HEK293 (cell line): ENCODE data around the gene CIART.

ENCODE experiments used
- CTCF ChIA-PET: fragments of 350-600 bp; formaldehyde crosslinking; extraction: SDS; loops from one replicate; lab custom pipeline; 2021; ENCODE audit warnings: antibody characterized with exemption; lab: Yijun Ruan, JAX
- POLR2A ChIA-PET: fragments of 300-600 bp; formaldehyde crosslinking; extraction: SDS; loops from one replicate; lab custom pipeline; 2020; ENCODE audit warnings: antibody characterized with exemption, inconsistent platforms; lab: Yijun Ruan, JAX
- H3K27ac ChIP-seq: fragments of 200-500 bp; sonication (Bioruptor generic); 2 replicates; pipeline ENCODE4 v1.5.1; 2014; ENCODE audit warnings: low read depth, low read length, control low read depth, inconsistent platforms; ENCODE audit errors: extremely low read depth
- H3K36me3 ChIP-seq, 2 experiments: fragments of 200-500 bp in 1 of 2; sonication (Bioruptor generic) in 1 of 2; 1 replicate in 1 of 2; 2 replicates in 1 of 2; pipeline ENCODE4 v1.5.1; 2014 to 2017; ENCODE audit warnings: inconsistent platforms in 2 of 2, low read length in 2 of 2; ENCODE audit not compliant: control insufficient read depth in 2 of 2, insufficient read depth in 1 of 2
- H3K4me1 ChIP-seq: fragments of 200-500 bp; sonication (Bioruptor generic); 2 replicates; pipeline ENCODE4 v1.5.1; 2014; ENCODE audit warnings: mild to moderate bottlenecking, low read length, inconsistent platforms; ENCODE audit not compliant: control insufficient read depth, insufficient read depth
- H3K4me3 ChIP-seq: 2 replicates; pipeline ENCODE4 v1.5.1; 2011; ENCODE audit warnings: low read depth, mild to moderate bottlenecking, control low read depth, low read length, moderate library complexity
- H3K9me3 ChIP-seq: fragments of 200-500 bp; sonication (Bioruptor generic); 2 replicates; pipeline ENCODE4 v1.5.1; 2014; ENCODE audit warnings: low read depth, low read length, inconsistent platforms; ENCODE audit not compliant: control insufficient read depth, insufficient read depth
- KLF8 ChIP-seq: fragments of 450-650 bp; formaldehyde crosslinking; IDR thresholded peaks from 2 replicates; pipeline ENCODE4 v1.5.1; 2016; ENCODE audit warnings: missing biosample characterization, missing genetic modification characterization
- MZF1 ChIP-seq: fragments of 450-650 bp; formaldehyde crosslinking; IDR thresholded peaks from 2 replicates; pipeline ENCODE4 v1.5.1; 2017; ENCODE audit warnings: missing biosample characterization, missing genetic modification characterization, borderline replicate concordance
- RBAK ChIP-seq: fragments of 450-650 bp; formaldehyde crosslinking; IDR thresholded peaks from 2 replicates; pipeline ENCODE4 v1.5.1; 2016; ENCODE audit warnings: missing biosample characterization, missing genetic modification characterization
- SALL2 ChIP-seq: fragments of 450-650 bp; formaldehyde crosslinking; IDR thresholded peaks from 2 replicates; pipeline ENCODE4 v1.5.0; 2017; ENCODE audit warnings: missing biosample characterization, mild to moderate bottlenecking, missing genetic modification characterization, borderline replicate concordance
- ZBTB1 ChIP-seq: fragments of 450-650 bp; formaldehyde crosslinking; IDR thresholded peaks from 2 replicates; pipeline ENCODE4 v1.5.1; 2016; ENCODE audit warnings: missing biosample characterization, missing genetic modification characterization
- ZFHX2 ChIP-seq: fragments of 450-650 bp; formaldehyde crosslinking; conservative IDR thresholded peaks from 2 replicates; pipeline ENCODE4 v1.5.1; 2016; ENCODE audit warnings: missing biosample characterization, missing genetic modification characterization
- ZNF146 ChIP-seq: fragments of 450-650 bp; formaldehyde crosslinking; IDR thresholded peaks from 2 replicates; pipeline ENCODE4 v1.5.1; 2016; ENCODE audit warnings: missing biosample characterization, missing genetic modification characterization
- ZNF18 ChIP-seq: fragments of 450-650 bp; formaldehyde crosslinking; IDR thresholded peaks from 2 replicates; pipeline ENCODE4 v1.5.1; 2016; ENCODE audit warnings: missing biosample characterization, missing genetic modification characterization
- ZNF211 ChIP-seq: fragments of 450-650 bp; formaldehyde crosslinking; IDR thresholded peaks from 2 replicates; pipeline ENCODE4 v1.5.1; 2016; ENCODE audit warnings: low read depth, missing biosample characterization, missing genetic modification characterization
- ZNF221 ChIP-seq: fragments of 450-650 bp; formaldehyde crosslinking; IDR thresholded peaks from 2 replicates; pipeline ENCODE4 v1.5.1; 2017; ENCODE audit warnings: missing biosample characterization, missing genetic modification characterization, borderline replicate concordance
- ZNF248 ChIP-seq: fragments of 450-650 bp; formaldehyde crosslinking; IDR thresholded peaks from 2 replicates; pipeline ENCODE4 v1.5.1; 2017; ENCODE audit warnings: missing biosample characterization, missing genetic modification characterization
- ZNF292 ChIP-seq: fragments of 450-650 bp; formaldehyde crosslinking; IDR thresholded peaks from 2 replicates; pipeline ENCODE4 v1.5.1; 2016; ENCODE audit warnings: low read depth, missing biosample characterization, missing genetic modification characterization, borderline replicate concordance
- ZNF311 ChIP-seq: fragments of 450-650 bp; formaldehyde crosslinking; IDR thresholded peaks from 2 replicates; pipeline ENCODE4 v1.5.1; 2017; ENCODE audit warnings: missing biosample characterization, missing genetic modification characterization, borderline replicate concordance
- ZNF324 ChIP-seq: fragments of 450-650 bp; formaldehyde crosslinking; IDR thresholded peaks from 2 replicates; pipeline ENCODE4 v1.5.1; 2016; ENCODE audit warnings: missing biosample characterization, missing genetic modification characterization
- ZNF354C ChIP-seq: fragments of 450-650 bp; formaldehyde crosslinking; IDR thresholded peaks from 2 replicates; pipeline ENCODE4 v1.5.1; 2016; ENCODE audit warnings: missing biosample characterization, missing genetic modification characterization, low read depth, borderline replicate concordance
- ZNF48 ChIP-seq: fragments of 450-650 bp; formaldehyde crosslinking; IDR thresholded peaks from 2 replicates; pipeline ENCODE4 v1.5.1; 2016; ENCODE audit warnings: missing biosample characterization, missing genetic modification characterization
- ZNF501 ChIP-seq: fragments of 450-650 bp; formaldehyde crosslinking; IDR thresholded peaks from 2 replicates; pipeline ENCODE4 v1.5.1; 2016; ENCODE audit warnings: missing biosample characterization, missing genetic modification characterization
- ZNF529 ChIP-seq: fragments of 450-650 bp; formaldehyde crosslinking; IDR thresholded peaks from 2 replicates; pipeline ENCODE4 v1.5.1; 2017; ENCODE audit warnings: missing genetic modification characterization, missing biosample characterization; ENCODE audit not compliant: insufficient replicate concordance
- ZNF549 ChIP-seq: fragments of 450-650 bp; IDR thresholded peaks from 2 replicates; pipeline ENCODE4 v1.5.1; 2018; ENCODE audit warnings: missing biosample characterization, missing genetic modification characterization, mild to moderate bottlenecking, inconsistent platforms, moderate library complexity
- ZNF555 ChIP-seq: fragments of 450-650 bp; formaldehyde crosslinking; conservative IDR thresholded peaks from 2 replicates; pipeline ENCODE4 v1.5.1; 2017; ENCODE audit warnings: missing biosample characterization, mild to moderate bottlenecking, missing genetic modification characterization, inconsistent platforms
- ZNF558 ChIP-seq: fragments of 450-650 bp; formaldehyde crosslinking; IDR thresholded peaks from 2 replicates; pipeline ENCODE4 v1.5.1; 2016; ENCODE audit warnings: missing biosample characterization, missing genetic modification characterization
- ZNF560 ChIP-seq: fragments of 450-650 bp; formaldehyde crosslinking; IDR thresholded peaks from 2 replicates; pipeline ENCODE4 v1.5.1; 2017; ENCODE audit warnings: missing biosample characterization, missing genetic modification characterization, borderline replicate concordance
- ZNF610 ChIP-seq: fragments of 450-650 bp; formaldehyde crosslinking; IDR thresholded peaks from 2 replicates; pipeline ENCODE4 v1.5.1; 2016; ENCODE audit warnings: missing biosample characterization, missing genetic modification characterization, borderline replicate concordance
- ZNF660 ChIP-seq: fragments of 450-650 bp; IDR thresholded peaks from 2 replicates; pipeline ENCODE4 v1.5.1; 2018; ENCODE audit warnings: missing biosample characterization, mild to moderate bottlenecking, missing genetic modification characterization
- TF ChIP-seq, protein P1 (sequence below): fragments of 450-650 bp; formaldehyde crosslinking; IDR thresholded peaks from 2 replicates; pipeline ENCODE4 v1.5.1; 2016; ENCODE audit warnings: missing biosample characterization, missing genetic modification characterization
- TF ChIP-seq, protein P2 (sequence below): fragments of 450-650 bp; formaldehyde crosslinking; IDR thresholded peaks from 2 replicates; pipeline ENCODE4 v1.5.1; 2016; ENCODE audit warnings: missing biosample characterization, missing genetic modification characterization
- TF ChIP-seq, protein P3 (sequence below): fragments of 450-650 bp; formaldehyde crosslinking; IDR thresholded peaks from 2 replicates; pipeline ENCODE4 v1.5.1; 2016; ENCODE audit warnings: missing biosample characterization, missing genetic modification characterization

Gene CIART

DNA sequence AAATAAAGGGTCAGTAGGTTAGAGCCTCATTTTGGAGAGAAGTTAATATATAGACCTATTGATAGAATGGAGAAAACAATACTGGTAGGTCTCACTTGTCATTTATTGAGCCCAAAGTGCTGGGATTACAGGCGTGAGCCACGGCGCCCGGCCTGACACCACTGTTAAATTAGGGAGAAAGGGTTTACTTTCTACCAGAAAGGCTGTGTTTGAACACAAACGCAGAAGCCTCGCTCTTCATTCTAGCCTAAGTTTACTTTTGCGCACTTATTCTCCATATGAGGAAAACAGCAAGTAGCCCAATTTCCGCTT is 38.3 kb downstream of the CIART start:
- ChIA-PET CTCF (no interaction called here), POLR2A (interaction anchor here (0.7 to 1.5 kb wide), 5 partner anchors 8 to 738 kb away, joined by 3 to 6 read pairs (median 5); partner anchors contain the start of gene RPRD2)
- TF ChIP-seq ZNF221, result no peak
- TF ChIP-seq ZNF211, result no peak
- TF ChIP-seq ZNF549, result no peak
- TF ChIP-seq, protein P1, sequence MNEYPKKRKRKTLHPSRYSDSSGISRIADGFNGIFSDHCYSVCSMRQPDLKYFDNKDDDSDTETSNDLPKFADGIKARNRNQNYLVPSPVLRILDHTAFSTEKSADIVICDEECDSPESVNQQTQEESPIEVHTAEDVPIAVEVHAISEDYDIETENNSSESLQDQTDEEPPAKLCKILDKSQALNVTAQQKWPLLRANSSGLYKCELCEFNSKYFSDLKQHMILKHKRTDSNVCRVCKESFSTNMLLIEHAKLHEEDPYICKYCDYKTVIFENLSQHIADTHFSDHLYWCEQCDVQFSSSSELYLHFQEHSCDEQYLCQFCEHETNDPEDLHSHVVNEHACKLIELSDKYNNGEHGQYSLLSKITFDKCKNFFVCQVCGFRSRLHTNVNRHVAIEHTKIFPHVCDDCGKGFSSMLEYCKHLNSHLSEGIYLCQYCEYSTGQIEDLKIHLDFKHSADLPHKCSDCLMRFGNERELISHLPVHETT (tag by site-specific recombination), result no peak
- TF ChIP-seq ZNF560 (tag by site-specific recombination), result no peak
- TF ChIP-seq KLF8 (tag by site-specific recombination), result no peak
- no peak for TF ChIP-seq RBAK (tag by site-specific recombination)
- no peak for TF ChIP-seq ZNF354C (tag by site-specific recombination)
- TF ChIP-seq ZNF18 (tag by site-specific recombination), result no peak
- TF ChIP-seq ZNF610 (tag by site-specific recombination), result no peak
- no peak for TF ChIP-seq MZF1 (tag by site-specific recombination)
- TF ChIP-seq, protein P2, sequence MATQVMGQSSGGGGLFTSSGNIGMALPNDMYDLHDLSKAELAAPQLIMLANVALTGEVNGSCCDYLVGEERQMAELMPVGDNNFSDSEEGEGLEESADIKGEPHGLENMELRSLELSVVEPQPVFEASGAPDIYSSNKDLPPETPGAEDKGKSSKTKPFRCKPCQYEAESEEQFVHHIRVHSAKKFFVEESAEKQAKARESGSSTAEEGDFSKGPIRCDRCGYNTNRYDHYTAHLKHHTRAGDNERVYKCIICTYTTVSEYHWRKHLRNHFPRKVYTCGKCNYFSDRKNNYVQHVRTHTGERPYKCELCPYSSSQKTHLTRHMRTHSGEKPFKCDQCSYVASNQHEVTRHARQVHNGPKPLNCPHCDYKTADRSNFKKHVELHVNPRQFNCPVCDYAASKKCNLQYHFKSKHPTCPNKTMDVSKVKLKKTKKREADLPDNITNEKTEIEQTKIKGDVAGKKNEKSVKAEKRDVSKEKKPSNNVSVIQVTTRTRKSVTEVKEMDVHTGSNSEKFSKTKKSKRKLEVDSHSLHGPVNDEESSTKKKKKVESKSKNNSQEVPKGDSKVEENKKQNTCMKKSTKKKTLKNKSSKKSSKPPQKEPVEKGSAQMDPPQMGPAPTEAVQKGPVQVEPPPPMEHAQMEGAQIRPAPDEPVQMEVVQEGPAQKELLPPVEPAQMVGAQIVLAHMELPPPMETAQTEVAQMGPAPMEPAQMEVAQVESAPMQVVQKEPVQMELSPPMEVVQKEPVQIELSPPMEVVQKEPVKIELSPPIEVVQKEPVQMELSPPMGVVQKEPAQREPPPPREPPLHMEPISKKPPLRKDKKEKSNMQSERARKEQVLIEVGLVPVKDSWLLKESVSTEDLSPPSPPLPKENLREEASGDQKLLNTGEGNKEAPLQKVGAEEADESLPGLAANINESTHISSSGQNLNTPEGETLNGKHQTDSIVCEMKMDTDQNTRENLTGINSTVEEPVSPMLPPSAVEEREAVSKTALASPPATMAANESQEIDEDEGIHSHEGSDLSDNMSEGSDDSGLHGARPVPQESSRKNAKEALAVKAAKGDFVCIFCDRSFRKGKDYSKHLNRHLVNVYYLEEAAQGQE (tag by site-specific recombination), result no peak
- TF ChIP-seq SALL2, result no peak
- no peak for TF ChIP-seq ZNF292 (tag by site-specific recombination)
- TF ChIP-seq ZNF529, result no peak
- no peak for TF ChIP-seq ZNF660 (tag by site-specific recombination)
- no peak overlapping the region; the same call in 1 of the 2 replicates for H3K4me3 ChIP-seq
- H3K27ac ChIP-seq, result no peak overlapping the region
- peaks cover 12 to 21% of the 10 kb centered on the region in 2 experiments for H3K36me3 ChIP-seq
- no peaks in the 10 kb centered on the region for H3K4me1 ChIP-seq
- no peaks in the 10 kb centered on the region for H3K9me3 ChIP-seq

GRCh38 chr1:150321826-150322166 is 39.4 kb downstream of the CIART start:
- peaks cover 23 to 32% of the 10 kb centered on the region in 2 experiments for H3K36me3 ChIP-seq
- ChIA-PET CTCF (interaction anchor here (0.6 kb wide), 1 partner anchor 297 kb away, joined by 3 read pairs; no protein-coding TSS in a partner anchor), POLR2A (interaction anchor here (0.7 to 1.5 kb wide), 5 partner anchors 10 to 58 kb away, joined by 3 to 6 read pairs (median 5); partner anchors contain the start of genes C1orf54 and RPRD2)
- H3K4me1 ChIP-seq, result no peaks in the 10 kb centered on the region
- peak overlapping the region; percentile 88 for H3K4me3 ChIP-seq
- H3K9me3 ChIP-seq, result no peaks in the 10 kb centered on the region
- H3K27ac ChIP-seq, result peak overlapping the region; percentile 66
- no peak for TF ChIP-seq MZF1 (tag by site-specific recombination)
- TF ChIP-seq, protein P3, sequence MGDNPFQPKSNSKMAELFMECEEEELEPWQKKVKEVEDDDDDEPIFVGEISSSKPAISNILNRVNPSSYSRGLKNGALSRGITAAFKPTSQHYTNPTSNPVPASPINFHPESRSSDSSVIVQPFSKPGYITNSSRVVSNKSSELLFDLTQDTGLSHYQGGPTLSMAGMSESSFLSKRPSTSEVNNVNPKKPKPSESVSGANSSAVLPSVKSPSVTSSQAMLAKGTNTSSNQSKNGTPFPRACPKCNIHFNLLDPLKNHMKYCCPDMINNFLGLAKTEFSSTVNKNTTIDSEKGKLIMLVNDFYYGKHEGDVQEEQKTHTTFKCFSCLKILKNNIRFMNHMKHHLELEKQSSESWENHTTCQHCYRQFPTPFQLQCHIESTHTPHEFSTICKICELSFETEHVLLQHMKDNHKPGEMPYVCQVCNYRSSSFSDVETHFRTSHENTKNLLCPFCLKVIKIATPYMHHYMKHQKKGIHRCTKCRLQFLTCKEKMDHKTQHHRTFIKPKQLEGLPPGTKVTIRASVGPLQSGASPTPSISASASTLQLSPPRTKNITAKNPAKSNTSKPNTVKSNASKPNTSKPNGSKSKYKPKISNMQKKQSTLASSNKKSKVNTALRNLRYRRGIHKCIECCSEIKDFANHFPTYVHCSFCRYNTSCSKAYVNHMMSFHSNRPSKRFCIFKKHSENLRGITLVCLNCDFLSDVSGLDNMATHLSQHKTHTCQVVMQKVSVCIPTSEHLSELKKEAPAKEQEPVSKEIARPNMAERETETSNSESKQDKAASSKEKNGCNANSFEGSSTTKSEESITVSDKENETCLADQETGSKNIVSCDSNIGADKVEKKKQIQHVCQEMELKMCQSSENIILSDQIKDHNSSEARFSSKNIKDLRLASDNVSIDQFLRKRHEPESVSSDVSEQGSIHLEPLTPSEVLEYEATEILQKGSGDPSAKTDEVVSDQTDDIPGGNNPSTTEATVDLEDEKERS, result 0 out of 2 replicates have a peak, but pooled peaks have one; percentile 38
- peak; percentile 30; the same call in 1 of the 2 replicates for TF ChIP-seq ZNF501 (tag by site-specific recombination)
- TF ChIP-seq ZFHX2 (tag by site-specific recombination), result 0 out of 2 replicates have a peak, but pooled peaks have one; percentile 2
- no peak for TF ChIP-seq ZBTB1 (tag by site-specific recombination)
- TF ChIP-seq ZNF48, result no peak
- TF ChIP-seq ZNF324 (tag by site-specific recombination), result 0 out of 2 replicates have a peak, but pooled peaks have one; percentile 31
- 0 out of 2 replicates have a peak, but pooled peaks have one; percentile 21 for TF ChIP-seq ZNF558 (tag by site-specific recombination)
- no peak for TF ChIP-seq ZNF311 (tag by site-specific recombination)
- TF ChIP-seq ZNF555, result no peak
- TF ChIP-seq ZNF146 (tag by site-specific recombination), result no peak
- TF ChIP-seq ZNF248, result no peak
